Anterior cingulate cortex (tissue), 58 donors: Measurements from ENCODE around the gene FOXR1.

ENCODE experiments used
- DNase-seq, 58 donors: peaks; one replicate each; lab custom pipeline; 2025; lab: John Stamatoyannopoulos, UW

The FOXR1 gene

GRCh38 chr11:118971646-118972045, at the start of gene FOXR1:
FOXR1 (plus strand) TSS chr11:118971761; CDS start chr11:118971932, 171 bp downstream.
- no peak for DNase-seq

DNA sequence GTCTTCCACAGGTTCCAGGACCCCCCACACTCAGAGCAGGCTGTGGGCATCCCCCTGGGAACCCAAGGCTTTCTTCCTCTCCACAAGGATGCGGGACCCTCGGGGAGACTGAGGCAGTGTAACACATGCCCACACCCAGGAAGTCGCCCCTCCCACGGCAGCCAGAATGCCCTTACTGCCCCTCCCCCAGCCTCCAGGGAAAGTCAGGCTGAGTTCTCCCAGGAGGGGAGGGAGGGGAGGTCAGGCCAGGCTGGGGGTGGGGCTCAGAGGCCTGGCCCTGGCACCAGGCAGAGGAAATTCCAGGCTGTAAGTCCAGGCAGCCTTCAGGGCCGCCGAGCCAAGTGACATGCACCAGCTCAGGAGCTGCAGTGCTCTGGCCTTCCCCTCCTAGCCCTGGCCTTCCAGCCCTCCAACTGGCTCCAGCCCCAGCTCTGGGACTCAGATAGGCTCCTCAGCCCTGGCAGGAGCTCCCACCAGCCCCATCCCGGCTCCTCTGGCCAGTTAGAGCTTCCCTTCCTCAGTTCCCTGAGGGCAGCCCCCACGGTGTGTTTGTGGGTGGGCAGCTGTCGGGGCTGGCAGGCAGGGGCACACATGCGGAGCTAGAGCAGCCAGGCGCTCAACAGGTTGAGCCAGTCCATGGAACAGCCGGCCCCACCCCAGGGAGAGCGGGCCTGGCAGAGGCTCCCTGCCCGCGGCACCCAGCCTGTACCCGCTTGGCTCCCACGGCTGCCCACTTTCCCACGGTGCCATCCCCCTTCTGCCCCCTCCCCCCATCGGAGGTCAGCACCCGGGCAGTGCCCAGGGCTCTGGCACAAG, 49.4 kb upstream of the FOXR1 start:
- DNase-seq = peak in 36 of 58 donors; percentile 24 to 80 (median 54)

DNA sequence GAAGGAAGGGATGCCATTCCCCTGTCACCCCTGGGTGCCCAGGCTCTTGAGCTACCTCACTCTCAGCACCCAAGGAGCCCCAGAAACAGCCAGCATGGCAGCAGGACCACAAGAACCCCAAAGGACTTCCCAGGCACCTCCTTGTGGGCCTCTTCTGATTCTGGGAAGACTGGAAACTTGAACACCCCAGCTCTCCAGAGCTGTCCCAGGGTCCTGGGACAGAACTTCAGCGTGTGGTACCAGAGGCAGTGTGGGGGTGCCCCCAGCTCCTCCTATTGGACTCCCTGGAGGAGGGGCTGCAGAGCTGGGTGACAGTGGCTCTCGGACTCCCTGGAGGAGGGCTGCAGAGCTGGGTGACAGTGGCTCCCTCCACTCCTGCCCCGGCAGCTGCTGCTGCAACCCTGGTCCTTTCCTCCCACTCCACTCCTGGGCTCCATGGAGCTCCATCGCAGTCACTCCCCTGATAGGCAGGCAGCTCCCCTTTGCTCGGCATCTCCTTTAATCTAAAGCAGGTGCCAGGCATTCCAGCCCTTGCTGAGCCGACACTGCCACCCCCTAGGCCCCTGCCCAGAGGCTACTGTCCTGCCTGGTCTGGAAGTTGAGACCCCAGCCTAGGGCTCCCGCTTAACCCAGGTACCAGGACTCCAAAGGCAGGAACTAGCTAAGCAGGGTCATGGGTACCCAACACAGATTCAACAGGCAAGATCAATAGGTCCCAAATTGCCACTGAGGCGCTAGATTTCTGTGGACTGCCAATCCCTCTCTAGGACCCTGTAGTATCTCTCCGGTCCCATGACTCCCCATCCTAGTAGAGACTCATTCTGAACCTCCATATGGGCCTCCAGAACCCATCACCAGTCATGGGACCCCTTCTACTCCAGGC, 48.6 kb upstream of the FOXR1 start:
- no peak for DNase-seq

DNA sequence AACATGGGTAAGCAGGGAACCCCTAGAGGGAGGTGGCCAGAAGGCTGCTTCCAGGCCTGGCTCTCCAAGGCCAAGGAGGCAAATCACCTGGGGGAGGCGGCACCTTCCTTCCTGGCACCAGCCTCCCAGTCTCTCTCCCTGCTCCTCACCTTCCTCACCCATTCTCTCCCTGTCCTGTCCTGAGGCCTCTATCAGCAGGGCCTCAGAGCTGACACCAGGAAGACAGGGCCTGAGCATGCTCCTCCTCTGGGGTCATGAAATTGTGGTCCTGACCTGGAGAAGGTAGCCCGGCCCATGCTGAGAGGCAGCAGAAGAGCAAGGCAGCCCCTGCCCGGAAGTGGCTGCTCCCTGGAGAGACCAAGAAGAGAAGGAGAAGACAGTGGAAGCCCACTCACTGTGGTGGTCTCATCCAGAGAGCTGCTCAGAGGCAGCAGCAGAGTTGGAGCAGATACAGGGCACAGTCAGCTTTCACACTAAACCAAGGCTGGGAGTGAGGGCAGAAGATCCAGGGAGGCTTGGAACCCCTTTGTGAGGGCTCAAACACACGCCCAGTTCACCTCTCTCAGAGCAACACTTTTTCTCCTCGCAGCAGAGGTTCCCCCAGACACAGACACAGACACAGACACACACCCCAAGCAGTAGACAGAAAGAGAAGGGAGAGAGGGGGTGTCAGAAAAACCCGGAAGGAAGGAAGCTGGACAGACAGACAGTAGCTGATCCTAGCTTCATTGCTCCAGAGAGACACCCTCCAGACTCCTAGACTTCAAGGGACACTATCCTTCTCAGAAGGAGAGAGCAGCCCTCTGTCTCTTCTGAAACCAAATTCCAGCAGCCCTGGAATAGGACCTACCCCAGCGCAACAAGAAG, 47.6 kb upstream of the FOXR1 start:
- DNase-seq = no peak

DNA sequence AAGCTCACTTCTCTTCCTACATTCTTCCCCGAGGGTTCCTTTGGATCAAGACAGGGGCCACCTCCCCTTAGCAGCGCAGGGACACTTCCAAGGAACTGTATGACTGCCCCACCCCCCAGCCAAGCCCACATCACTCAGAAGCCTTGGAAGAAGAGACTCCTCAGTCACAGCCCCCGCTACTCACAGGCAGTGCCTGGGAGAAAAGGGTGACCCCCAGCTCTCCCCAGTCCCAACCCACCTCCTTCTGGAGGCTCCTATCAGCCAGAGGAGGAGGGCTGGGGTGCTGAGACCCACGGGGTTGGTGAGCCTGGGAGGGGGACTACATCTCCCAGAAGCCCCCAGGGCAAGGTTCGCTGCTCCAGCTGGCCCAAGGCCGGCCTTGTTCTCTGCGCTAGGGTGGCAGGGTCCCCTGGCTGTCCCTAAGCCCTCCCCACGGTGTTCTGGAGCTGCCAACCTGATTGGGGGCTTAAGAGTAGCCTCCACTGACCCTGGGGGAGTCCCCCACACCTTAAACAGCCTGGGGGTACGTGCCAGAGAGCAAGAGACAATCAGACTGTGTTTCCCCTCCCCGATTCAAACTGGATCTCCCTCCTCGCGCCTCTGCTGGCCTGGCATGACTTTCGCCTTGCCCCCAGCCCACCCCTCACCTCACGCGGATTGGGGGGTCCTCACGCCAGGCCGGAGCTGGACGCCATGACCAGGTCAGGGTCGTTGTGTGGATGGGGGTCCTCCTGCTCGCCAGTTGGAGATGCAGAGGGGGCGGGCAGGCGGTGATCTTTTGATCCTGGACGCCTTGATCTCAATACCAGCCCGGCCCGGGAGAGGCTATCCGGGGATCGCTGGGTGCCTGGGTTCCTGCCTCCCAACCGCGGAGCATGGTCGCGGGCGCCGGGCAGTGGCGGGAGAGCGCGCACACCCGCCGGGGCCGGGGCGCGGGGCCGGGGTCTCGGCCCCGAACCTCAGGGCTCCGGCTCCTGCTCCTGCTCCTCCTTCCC, 46.7 kb upstream of the FOXR1 start:
- peak in 43 of 58 donors; percentile 17 to 87 (median 48) for DNase-seq

- no peak for DNase-seq
Observed at GRCh38 chr11:118927554-118928100, 43.9 kb upstream of the FOXR1 start.

GRCh38 chr11:118928101-118928869, 43.3 kb upstream of the FOXR1 start:
- peak; percentile 31 to 95 (median 88) for DNase-seq

DNA sequence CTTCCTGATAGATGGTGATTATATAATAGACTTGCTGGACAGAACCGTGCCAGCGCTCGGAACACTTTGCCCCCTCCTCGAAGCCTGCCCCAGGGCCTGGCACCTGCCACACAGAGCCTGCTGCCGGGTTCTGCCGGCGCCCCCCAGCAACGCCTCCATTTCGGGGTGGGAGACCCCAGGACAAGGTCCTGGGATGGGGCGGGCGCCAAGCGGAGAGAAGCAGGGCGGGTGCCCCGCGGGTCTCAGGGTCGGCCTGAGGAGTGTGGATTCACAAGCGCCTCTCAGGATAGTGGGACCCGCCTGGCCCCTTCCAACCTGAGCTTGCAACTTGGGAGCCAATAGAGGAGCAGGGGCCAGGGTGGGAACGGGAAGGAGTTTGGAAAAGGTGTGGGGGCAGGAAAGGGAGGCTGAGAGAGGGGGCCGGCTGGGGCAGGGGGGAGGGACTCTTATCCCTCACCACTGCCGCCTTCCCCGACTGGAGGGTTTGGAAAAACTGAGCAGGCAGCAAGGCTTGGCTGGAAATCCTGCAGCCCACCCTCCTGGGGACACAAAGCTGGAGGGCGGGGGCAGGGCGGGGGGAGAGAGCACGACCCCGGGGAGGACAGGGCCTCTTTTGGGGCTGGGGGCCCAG, 42.6 kb upstream of the FOXR1 start:
- DNase-seq = peak in 54 of 58 donors; percentile 65 to 96 (median 85)

- peak in 55 of 58 donors; percentile 53 to 96 (median 85) for DNase-seq
Observed at GRCh38 chr11:118929501-118930093, 42.0 kb upstream of the FOXR1 start.

DNA sequence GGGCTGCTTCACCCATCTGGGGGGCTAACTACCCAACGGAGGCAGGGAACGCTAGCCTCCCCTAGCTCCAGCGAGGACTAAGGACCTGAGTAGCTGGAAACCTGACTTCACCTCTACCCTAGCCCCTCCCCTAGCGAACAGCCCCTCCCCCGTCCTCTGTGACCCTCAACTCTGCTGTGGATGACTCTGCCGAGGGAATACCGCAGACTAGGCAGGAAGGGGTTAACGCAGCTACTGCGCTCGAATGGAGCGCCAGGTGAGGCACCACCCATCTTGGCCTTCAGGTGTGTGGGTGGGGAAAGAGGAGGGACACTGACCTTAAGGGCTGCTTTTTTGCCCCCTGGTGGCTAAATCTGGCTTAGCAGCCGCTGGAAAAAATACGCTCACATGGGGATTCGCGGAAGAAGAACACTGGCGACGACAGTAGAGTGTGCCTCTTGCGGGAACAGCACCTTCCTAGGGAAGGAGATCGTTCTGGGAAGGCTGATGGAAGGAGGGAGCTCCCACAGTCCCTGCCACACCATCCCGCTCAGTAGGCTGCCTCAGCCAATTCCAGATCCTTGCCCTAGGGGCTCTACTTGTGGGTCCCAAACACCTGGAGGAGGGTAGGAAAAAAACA, 41.4 kb upstream of the FOXR1 start:
- peak in 51 of 58 donors; percentile 28 to 84 (median 60) for DNase-seq

GRCh38 chr11:118931571-118931970, 40.0 kb upstream of the FOXR1 start:
- DNase-seq = no peak

GRCh38 chr11:118933486-118933885, 38.1 kb upstream of the FOXR1 start:
- no peak for DNase-seq

DNA sequence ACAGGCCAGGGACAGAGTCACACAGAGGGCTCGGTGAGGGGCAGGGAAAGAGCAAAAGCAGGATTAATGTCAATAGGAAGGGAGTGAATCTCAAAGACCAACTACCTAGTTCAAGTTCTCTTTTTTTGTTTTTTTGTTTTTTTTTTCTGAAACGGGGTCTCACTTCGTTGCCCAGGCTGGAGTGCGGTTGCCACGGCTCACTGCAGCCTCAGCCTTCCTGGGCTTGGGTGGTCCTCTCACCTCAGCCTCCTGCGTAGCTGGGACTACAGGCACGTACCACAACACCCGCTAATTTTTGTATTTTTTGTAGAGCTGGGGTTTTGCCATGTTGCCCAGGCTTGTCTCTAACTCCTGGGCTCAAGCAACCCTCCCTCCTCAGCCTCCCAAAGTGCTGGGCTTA, 36.2 kb upstream of the FOXR1 start:
- DNase-seq = no peak

- DNase-seq = no peak
Observed at GRCh38 chr11:118938491-118939403, 32.8 kb upstream of the FOXR1 start.

GRCh38 chr11:118939404-118939915, 32.1 kb upstream of the FOXR1 start:
- peak in 1 of 58 donors; percentile 32 for DNase-seq
